GM18507 (cell line): ENCODE results near the gene MICALL1.

ENCODE experiments used
- DNase-seq: peaks from one replicate; pipeline ENCODE4 v3.0.0; 2011; ENCODE audit warnings: low read depth; ENCODE audit not compliant: insufficient read length; ENCODE audit errors: extremely low spot score
- FAIRE-seq: peaks from 2 replicates; lab custom pipeline; 2011; peaks lifted over from hg19 to GRCh38; lab: Jason Lieb, UNC

Gene MICALL1

GRCh38 chr22:37898441-37899181, 7.5 kb upstream of the MICALL1 start:
- no peak for FAIRE-seq
- no peak for DNase-seq

- DNase-seq (no peak), FAIRE-seq (no peak)
Observed at GRCh38 chr22:37904572-37905533, 1.2 kb upstream of the MICALL1 start.

- no peak for FAIRE-seq
- no peak for DNase-seq
Observed at GRCh38 chr22:37906364-37907008, 389 bp downstream of the MICALL1 start.

GRCh38 chr22:37907036-37907954, 1.2 kb downstream of the MICALL1 start:
- FAIRE-seq (no peak), DNase-seq (no peak)

GRCh38 chr22:37909766-37910165, 3.7 kb downstream of the MICALL1 start:
- FAIRE-seq (no peak), DNase-seq (no peak)

GRCh38 chr22:37910890-37911672, 5.0 kb downstream of the MICALL1 start:
- DNase-seq (no peak), FAIRE-seq (no peak)

- FAIRE-seq = no peak
- no peak for DNase-seq
Observed at GRCh38 chr22:37911697-37912096, 5.6 kb downstream of the MICALL1 start.

GRCh38 chr22:37912171-37912570, 6.1 kb downstream of the MICALL1 start:
- FAIRE-seq = no peak

GRCh38 chr22:37913233-37913721, 7.2 kb downstream of the MICALL1 start:
- DNase-seq (no peak), FAIRE-seq (no peak)

More at GRCh38 chr22:37912171-37912570, 6.1 kb downstream of the MICALL1 start:
- no peak for DNase-seq

GRCh38 chr22:37916311-37916710, 10.2 kb downstream of the MICALL1 start:
- no peak for DNase-seq
- FAIRE-seq = no peak

- FAIRE-seq = no peak
- no peak for DNase-seq
Observed at GRCh38 chr22:37917874-37918548, 11.9 kb downstream of the MICALL1 start.

- DNase-seq (no peak), FAIRE-seq (no peak)
Observed at GRCh38 chr22:37918580-37919270, 12.6 kb downstream of the MICALL1 start.

- no peak for FAIRE-seq
- DNase-seq = no peak
Observed at GRCh38 chr22:37920126-37920525, 14.0 kb downstream of the MICALL1 start.

- DNase-seq (no peak), FAIRE-seq (no peak)
Observed at GRCh38 chr22:37922191-37922590, 16.1 kb downstream of the MICALL1 start.

GRCh38 chr22:37923927-37924326, 17.8 kb downstream of the MICALL1 start:
- no peak for FAIRE-seq
- DNase-seq = no peak

- no peak for DNase-seq
- FAIRE-seq = no peak
Observed at GRCh38 chr22:37924386-37925065, 18.4 kb downstream of the MICALL1 start.

- DNase-seq (no peak), FAIRE-seq (no peak)
Observed at GRCh38 chr22:37925330-37925729, 19.2 kb downstream of the MICALL1 start.
